ENCODE data around the gene EFNB1. TPM values are rescaled to one million over a fixed set of nuclear protein-coding genes. Genes with fewer than 3 reads are reported as not detected.

Gene EFNB1
- total and polyA plus RNA-seq, 9 donors: 9.3 to 47.5 (median 26.2) TPM

DNA sequence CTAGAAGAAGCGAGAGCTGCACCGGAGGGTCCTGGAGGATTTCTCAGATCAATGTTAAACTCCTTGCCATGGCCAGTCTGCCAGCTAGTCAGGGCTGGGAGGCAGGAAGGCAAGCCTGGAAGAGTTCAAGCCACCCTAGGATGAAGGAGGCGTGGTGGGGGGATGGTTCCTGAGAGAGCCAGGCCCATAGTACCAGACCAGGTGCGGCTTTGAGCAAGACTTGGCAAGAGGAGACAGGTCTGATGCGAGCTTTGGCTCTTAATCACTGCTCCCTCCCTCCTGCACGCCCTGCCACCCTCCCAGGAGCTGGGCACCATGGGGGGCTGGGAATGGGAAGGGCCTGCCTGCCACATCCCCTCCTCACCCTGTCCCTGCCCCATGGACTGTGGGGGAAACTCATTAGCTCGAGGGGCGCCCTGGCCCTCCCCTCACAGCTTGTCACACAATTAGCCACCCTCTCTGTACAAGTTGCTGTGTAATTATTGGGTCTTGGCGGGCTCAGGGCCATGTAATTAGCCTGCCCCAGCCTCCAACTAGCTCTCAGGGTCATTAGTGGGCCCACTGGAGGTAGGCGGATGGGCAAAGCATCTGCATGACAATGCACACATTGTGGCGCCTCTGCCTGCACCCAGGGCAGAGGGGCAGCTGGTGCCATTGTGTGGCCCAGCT is 50.3 kb downstream of the EFNB1 start:
- Histone ChIP-seq H3K4me3 (no peak overlapping the region), H3K36me3 (no peaks in the 10 kb centered on the region), H3K9me3 (no peaks in the 10 kb centered on the region), H3K27me3 (no peaks in the 10 kb centered on the region), H3K27ac (no peak overlapping the region), H3K4me1 (ENCODE audit: insufficient read depth) (no peaks in the 10 kb centered on the region)
- intact Hi-C loops (cut with DNase I): no loop called here
- TF ChIP-seq POLR2A (IDR thresholded peaks at IDR 0.05) (no peak), EP300 (IDR thresholded peaks at IDR 0.05) (no peak)
- TF ChIP-seq, protein P1, sequence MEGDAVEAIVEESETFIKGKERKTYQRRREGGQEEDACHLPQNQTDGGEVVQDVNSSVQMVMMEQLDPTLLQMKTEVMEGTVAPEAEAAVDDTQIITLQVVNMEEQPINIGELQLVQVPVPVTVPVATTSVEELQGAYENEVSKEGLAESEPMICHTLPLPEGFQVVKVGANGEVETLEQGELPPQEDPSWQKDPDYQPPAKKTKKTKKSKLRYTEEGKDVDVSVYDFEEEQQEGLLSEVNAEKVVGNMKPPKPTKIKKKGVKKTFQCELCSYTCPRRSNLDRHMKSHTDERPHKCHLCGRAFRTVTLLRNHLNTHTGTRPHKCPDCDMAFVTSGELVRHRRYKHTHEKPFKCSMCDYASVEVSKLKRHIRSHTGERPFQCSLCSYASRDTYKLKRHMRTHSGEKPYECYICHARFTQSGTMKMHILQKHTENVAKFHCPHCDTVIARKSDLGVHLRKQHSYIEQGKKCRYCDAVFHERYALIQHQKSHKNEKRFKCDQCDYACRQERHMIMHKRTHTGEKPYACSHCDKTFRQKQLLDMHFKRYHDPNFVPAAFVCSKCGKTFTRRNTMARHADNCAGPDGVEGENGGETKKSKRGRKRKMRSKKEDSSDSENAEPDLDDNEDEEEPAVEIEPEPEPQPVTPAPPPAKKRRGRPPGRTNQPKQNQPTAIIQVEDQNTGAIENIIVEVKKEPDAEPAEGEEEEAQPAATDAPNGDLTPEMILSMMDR (IDR thresholded peaks at IDR 0.05): no peak
- no peak for DNase-seq
- 64 to 76% (median 67%) methylated on average over 9 to 11 of the region's 11 CpGs for WGBS, 3 donors

GRCh38 chrX:68880846-68881552 is 52.2 kb downstream of the EFNB1 start:
- H3K27ac ChIP-seq: no peak overlapping the region
- no peak overlapping the region for H3K4me3 ChIP-seq
- no peaks in the 10 kb centered on the region for H3K9me3 ChIP-seq
- 50 to 59% (median 57%) methylated on average over 9 of the region's 9 CpGs for WGBS, 3 donors
- intact Hi-C loops (cut with DNase I): no loop called here
- no peaks in the 10 kb centered on the region for H3K4me1 ChIP-seq (ENCODE audit: insufficient read depth)
- TF ChIP-seq EP300 (IDR thresholded peaks at IDR 0.05): no peak
- TF ChIP-seq, protein P1 (IDR thresholded peaks at IDR 0.05): no peak
- TF ChIP-seq POLR2A (IDR thresholded peaks at IDR 0.05): no peak
- no peaks in the 10 kb centered on the region for H3K27me3 ChIP-seq
- no peak for DNase-seq
- H3K36me3 ChIP-seq: no peaks in the 10 kb centered on the region

DNA sequence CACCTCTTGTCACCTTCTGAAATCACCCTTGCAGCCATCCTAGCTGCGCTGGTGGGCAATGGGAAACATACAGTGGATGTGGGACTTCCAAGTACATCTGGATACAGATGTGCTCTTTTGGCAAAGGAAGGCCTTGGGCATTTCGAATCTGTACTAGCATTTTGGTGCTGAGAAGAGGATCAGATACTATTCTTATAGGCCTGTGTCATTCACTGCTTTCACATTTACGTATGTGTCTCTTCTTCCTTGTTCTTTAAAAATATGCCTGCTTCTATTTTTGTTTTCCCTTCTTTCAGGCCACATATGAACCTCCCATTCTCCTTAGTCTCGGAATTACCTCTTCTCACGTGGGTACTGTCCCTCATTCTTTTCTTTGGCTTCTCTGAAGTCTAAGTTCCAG is 53.1 kb downstream of the EFNB1 start:
- Histone ChIP-seq H3K27ac (no peak overlapping the region), H3K36me3 (no peaks in the 10 kb centered on the region), H3K4me3 (no peak overlapping the region), H3K4me1 (ENCODE audit: insufficient read depth) (no peaks in the 10 kb centered on the region), H3K9me3 (no peaks in the 10 kb centered on the region), H3K27me3 (no peaks in the 10 kb centered on the region)
- no peak for DNase-seq
- WGBS, 3 donors: 46 to 64% (median 61%) methylated on average over 5 of the region's 5 CpGs
- intact Hi-C loops (cut with DNase I): no loop called here
- TF ChIP-seq POLR2A (IDR thresholded peaks at IDR 0.05) (no peak), EP300 (IDR thresholded peaks at IDR 0.05) (no peak)
- TF ChIP-seq, protein P1 (IDR thresholded peaks at IDR 0.05): no peak

GRCh38 chrX:68883800-68884199 is 55.0 kb downstream of the EFNB1 start:
- WGBS, 3 donors: 57 to 69% (median 67%) methylated on average over 2 of the region's 2 CpGs
- intact Hi-C loops (cut with DNase I): no loop called here
- H3K27me3 ChIP-seq: no peaks in the 10 kb centered on the region
- H3K4me3 ChIP-seq: no peak overlapping the region
- no peaks in the 10 kb centered on the region for H3K36me3 ChIP-seq
- H3K4me1 ChIP-seq (ENCODE audit: insufficient read depth): no peaks in the 10 kb centered on the region
- no peak overlapping the region for H3K27ac ChIP-seq
- no peak for DNase-seq
- TF ChIP-seq, protein P1 (IDR thresholded peaks at IDR 0.05): no peak
- TF ChIP-seq POLR2A (IDR thresholded peaks at IDR 0.05) (no peak), EP300 (IDR thresholded peaks at IDR 0.05) (no peak)
- no peaks in the 10 kb centered on the region for H3K9me3 ChIP-seq

Data from ovary (tissue), 9 donors.